MM.1S (cell line): Measurements from ENCODE around the gene C2CD3.

Experiments
- CTCF ChIP-seq: fragments of 300-600 bp; sonication (generic); IDR thresholded peaks from 2 replicates; pipeline ENCODE4 v1.5.1; 2016; ENCODE audit warnings: antibody characterized with exemption, low read length, mixed read lengths
- EZH2 ChIP-seq: fragments of 300-600 bp; sonication (generic); optimal IDR thresholded peaks from 2 replicates; pipeline ENCODE3; 2017; ENCODE audit warnings: low read depth, mild to moderate bottlenecking, antibody characterized with exemption, low read length, mixed read lengths
- EZH2phosphoT487 ChIP-seq: fragments of 300-600 bp; sonication (generic); IDR thresholded peaks from 2 replicates; pipeline ENCODE4 v1.6.1; 2018; ENCODE audit warnings: antibody characterized with exemption, low read length

GRCh38 chr11:73965764-73966121 is 205.1 kb downstream of the C2CD3 start:
- TF ChIP-seq CTCF (no peak), EZH2 (no peak), EZH2phosphoT487 (no peak)
